Measurements from ENCODE around the gene PTPRD. TPM values are rescaled to one million over a fixed set of nuclear protein-coding genes. Genes with fewer than 3 reads are reported as not detected.

The PTPRD gene
- total RNA-seq, 2 donors from 2014 or later = 97.4 to 101 TPM

DNA sequence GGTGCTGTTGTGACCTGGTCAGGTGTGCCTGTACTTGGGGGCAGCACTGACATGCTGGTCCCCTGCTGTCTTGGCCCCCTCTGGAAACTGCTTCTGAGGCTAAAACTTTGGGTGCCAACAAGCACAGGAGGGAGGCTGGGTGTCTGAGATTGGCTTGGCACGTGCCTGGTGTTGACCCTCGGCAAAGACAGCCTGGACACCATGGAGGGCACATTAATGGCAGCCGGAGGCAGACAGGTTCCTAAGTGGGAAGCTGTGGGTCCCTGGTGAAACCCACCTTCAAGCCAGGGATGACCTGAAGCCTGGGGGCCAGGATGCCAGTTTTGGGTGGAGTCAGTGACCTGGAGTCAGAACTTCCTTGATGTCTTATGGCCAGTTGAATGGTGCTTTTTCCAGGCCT is 894.1 kb downstream of the PTPRD start:
- peaks cover 8% of the 10 kb centered on the region for H3K9me3 ChIP-seq (ENCODE audit: control insufficient read depth, low read length)
- 86 to 90% methylated on average over 2 to 3 of the region's 3 CpGs for WGBS, 2 experiments (ENCODE audit: insufficient coverage in 1 of 2, insufficient read length in 1 of 2)
- H3K27ac ChIP-seq (ENCODE audit: low read depth, low read length) = no peak overlapping the region
- TF ChIP-seq, protein P1, sequence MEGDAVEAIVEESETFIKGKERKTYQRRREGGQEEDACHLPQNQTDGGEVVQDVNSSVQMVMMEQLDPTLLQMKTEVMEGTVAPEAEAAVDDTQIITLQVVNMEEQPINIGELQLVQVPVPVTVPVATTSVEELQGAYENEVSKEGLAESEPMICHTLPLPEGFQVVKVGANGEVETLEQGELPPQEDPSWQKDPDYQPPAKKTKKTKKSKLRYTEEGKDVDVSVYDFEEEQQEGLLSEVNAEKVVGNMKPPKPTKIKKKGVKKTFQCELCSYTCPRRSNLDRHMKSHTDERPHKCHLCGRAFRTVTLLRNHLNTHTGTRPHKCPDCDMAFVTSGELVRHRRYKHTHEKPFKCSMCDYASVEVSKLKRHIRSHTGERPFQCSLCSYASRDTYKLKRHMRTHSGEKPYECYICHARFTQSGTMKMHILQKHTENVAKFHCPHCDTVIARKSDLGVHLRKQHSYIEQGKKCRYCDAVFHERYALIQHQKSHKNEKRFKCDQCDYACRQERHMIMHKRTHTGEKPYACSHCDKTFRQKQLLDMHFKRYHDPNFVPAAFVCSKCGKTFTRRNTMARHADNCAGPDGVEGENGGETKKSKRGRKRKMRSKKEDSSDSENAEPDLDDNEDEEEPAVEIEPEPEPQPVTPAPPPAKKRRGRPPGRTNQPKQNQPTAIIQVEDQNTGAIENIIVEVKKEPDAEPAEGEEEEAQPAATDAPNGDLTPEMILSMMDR (conservative IDR thresholded peaks at IDR 0.05) = no peak
- Mint-ChIP-seq H3K27ac (no peak overlapping the region), H3K9me3 (peaks cover 10% of the 10 kb centered on the region), H3K36me3 (ENCODE audit: low read depth) (no peaks in the 10 kb centered on the region), H3K4me1 (no peaks in the 10 kb centered on the region), H3K27me3 (ENCODE audit: insufficient read depth) (no peaks in the 10 kb centered on the region), H3K4me3 (no peak overlapping the region)
- H3K4me3 ChIP-seq (ENCODE audit: low read length) = no peak overlapping the region
- DNase-seq = no peak
- no peaks in the 10 kb centered on the region for H3K4me1 ChIP-seq (ENCODE audit: control insufficient read depth, insufficient read depth, low read length)
- no peak overlapping the region for H3K9ac ChIP-seq (ENCODE audit: extremely low read depth, low read length, poor library complexity, severe bottlenecking)
- no peaks in the 10 kb centered on the region for H3K36me3 ChIP-seq (ENCODE audit: control insufficient read depth, insufficient read depth, low read length)
- no peaks in the 10 kb centered on the region for H3K27me3 ChIP-seq (ENCODE audit: control insufficient read depth, insufficient read depth, low read length, poor library complexity, severe bottlenecking)

DNA sequence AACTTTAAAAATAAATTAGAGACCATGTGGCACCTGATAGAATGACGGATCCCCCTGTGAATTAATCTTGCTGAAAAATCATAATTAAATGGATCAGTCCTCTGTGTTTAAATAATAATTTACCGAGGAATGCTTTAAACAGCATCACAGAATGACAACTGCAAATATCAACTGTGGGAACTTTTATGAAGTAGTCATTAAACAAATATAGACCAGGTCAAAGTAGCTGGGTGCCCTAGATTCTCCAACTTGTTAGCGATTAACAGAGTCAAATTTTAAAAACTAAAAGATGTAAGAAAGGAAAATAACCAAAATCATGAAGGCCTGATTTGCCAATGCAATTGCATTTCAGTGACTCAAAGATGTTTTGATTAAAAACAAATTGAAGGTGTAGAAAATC is 933.4 kb downstream of the PTPRD start:
- H3K27me3 Mint-ChIP-seq (ENCODE audit: insufficient read depth) = peaks cover 32% of the 10 kb centered on the region
- H3K4me3 Mint-ChIP-seq = no peak overlapping the region
- Histone ChIP-seq H3K9ac (ENCODE audit: extremely low read depth, low read length, poor library complexity, severe bottlenecking) (no peak overlapping the region), H3K4me3 (ENCODE audit: low read length) (no peak overlapping the region), H3K27me3 (ENCODE audit: control insufficient read depth, insufficient read depth, low read length, poor library complexity, severe bottlenecking) (peaks cover 56% of the 10 kb centered on the region), H3K9me3 (ENCODE audit: control insufficient read depth, low read length) (no peaks in the 10 kb centered on the region), H3K27ac (ENCODE audit: low read depth, low read length) (no peak overlapping the region), H3K4me1 (ENCODE audit: control insufficient read depth, insufficient read depth, low read length) (no peaks in the 10 kb centered on the region), H3K36me3 (ENCODE audit: control insufficient read depth, insufficient read depth, low read length) (no peaks in the 10 kb centered on the region)
- TF ChIP-seq, protein P1 (conservative IDR thresholded peaks at IDR 0.05) = no peak
- H3K4me1 Mint-ChIP-seq = peaks cover 12% of the 10 kb centered on the region
- H3K27ac Mint-ChIP-seq = no peak overlapping the region
- H3K36me3 Mint-ChIP-seq (ENCODE audit: low read depth) = no peaks in the 10 kb centered on the region
- WGBS, 2 experiments (ENCODE audit: insufficient coverage in 1 of 2, insufficient read length in 1 of 2) = 93 to 100% methylated on average over 2 to 3 of the region's 3 CpGs
- no peaks in the 10 kb centered on the region for H3K9me3 Mint-ChIP-seq
- DNase-seq = no peak

DNA sequence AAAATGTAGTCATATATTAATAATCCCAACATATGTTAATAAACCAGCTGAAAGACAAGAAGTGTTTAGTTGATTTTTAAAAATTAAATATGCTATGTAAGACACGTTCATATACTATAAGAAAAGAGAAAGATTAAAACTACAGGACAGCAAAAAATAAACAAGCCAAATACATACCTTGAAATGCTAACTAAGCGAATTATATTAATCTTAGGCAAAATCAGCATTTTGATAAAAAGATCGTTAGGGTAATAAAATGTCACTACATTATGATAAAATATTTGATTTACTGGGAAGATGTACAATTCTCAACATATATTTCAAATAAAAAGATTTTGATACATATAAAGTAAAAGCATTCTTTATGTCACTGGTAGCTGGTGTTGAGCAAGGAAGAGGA is 938.3 kb downstream of the PTPRD start:
- Mint-ChIP-seq H3K4me3 (no peak overlapping the region), H3K36me3 (ENCODE audit: low read depth) (no peaks in the 10 kb centered on the region), H3K4me1 (peaks cover 5% of the 10 kb centered on the region), H3K27ac (no peak overlapping the region), H3K27me3 (ENCODE audit: insufficient read depth) (peaks cover 10% of the 10 kb centered on the region), H3K9me3 (no peaks in the 10 kb centered on the region)
- Histone ChIP-seq H3K36me3 (ENCODE audit: control insufficient read depth, insufficient read depth, low read length) (no peaks in the 10 kb centered on the region), H3K9ac (ENCODE audit: extremely low read depth, low read length, poor library complexity, severe bottlenecking) (no peak overlapping the region), H3K4me1 (ENCODE audit: control insufficient read depth, insufficient read depth, low read length) (no peaks in the 10 kb centered on the region), H3K27ac (ENCODE audit: low read depth, low read length) (no peak overlapping the region), H3K9me3 (ENCODE audit: control insufficient read depth, low read length) (no peaks in the 10 kb centered on the region), H3K27me3 (ENCODE audit: control insufficient read depth, insufficient read depth, low read length, poor library complexity, severe bottlenecking) (peaks cover 12% of the 10 kb centered on the region), H3K4me3 (ENCODE audit: low read length) (no peak overlapping the region)
- TF ChIP-seq, protein P1 (conservative IDR thresholded peaks at IDR 0.05) = no peak
- DNase-seq = no peak
- 88% methylated on average over 2 of the region's 3 CpGs; no CpG with 5 or more reads in 1 of the 2 experiments for WGBS, 2 experiments (ENCODE audit: insufficient coverage in 1 of 2, insufficient read length in 1 of 2)

Data from endodermal cell (in vitro differentiated cells).